WTC11 (cell line): Measurements from ENCODE around the gene TEKT3. TPM values are rescaled to one million over a fixed set of nuclear protein-coding genes. Genes with fewer than 3 reads are reported as not detected.

Experiments used
- ATAC-seq: fragments of 200-7000 bp; cut with Tn5 transposase; 2 replicates; pipeline ENCODE4 v1.10.0; 2021; ENCODE audit warnings: mild to moderate bottlenecking, moderate library complexity
- CTCF ChIA-PET: fragments of 300-600 bp; sonication (Branson Sonifier 250); formaldehyde crosslinking; loops from one replicate; lab custom pipeline; 2021; ENCODE audit warnings: antibody characterized with exemption; lab: Charles Lee
- POLR2A ChIA-PET: fragments of 350-600 bp; sonication (Branson Sonifier 250); formaldehyde crosslinking; loops from one replicate; lab custom pipeline; 2021; ENCODE audit warnings: antibody characterized with exemption; lab: Charles Lee
- DNase-seq: peaks from one replicate; pipeline ENCODE4 v3.0.0; 2021; ENCODE audit warnings: low spot score
- H3K27ac Mint-ChIP-seq: 2 replicates; pipeline ENCODE4 v1.8.0; 2021; ENCODE audit warnings: mixed read lengths
- H3K27me3 Mint-ChIP-seq: 2 replicates; pipeline ENCODE4 v1.8.0; 2021; ENCODE audit warnings: low read depth, mild to moderate bottlenecking, moderate library complexity, mixed read lengths
- H3K36me3 Mint-ChIP-seq: 2 replicates; pipeline ENCODE4 v1.8.0; 2021; ENCODE audit warnings: mixed read lengths
- H3K4me1 Mint-ChIP-seq: 2 replicates; pipeline ENCODE4 v1.8.0; 2022; ENCODE audit warnings: mixed read lengths
- H3K4me3 Mint-ChIP-seq: 2 replicates; pipeline ENCODE4 v1.8.0; 2021; ENCODE audit warnings: mild to moderate bottlenecking, moderate library complexity, mixed read lengths
- H3K9me3 Mint-ChIP-seq: 2 replicates; pipeline ENCODE4 v1.8.0; 2021; ENCODE audit warnings: mixed read lengths
- ARID4B ChIP-seq: sonication (generic); formaldehyde crosslinking; IDR thresholded peaks from 2 replicates; pipeline ENCODE4 v1.8.0; 2023; ENCODE audit warnings: missing genetic modification reagents, mild to moderate bottlenecking, borderline replicate concordance
- CREM ChIP-seq: sonication (generic); formaldehyde crosslinking; IDR thresholded peaks from 2 replicates; pipeline ENCODE4 v1.8.1; 2022; ENCODE audit warnings: mild to moderate bottlenecking, missing genetic modification reagents, moderate library complexity
- ELF4 ChIP-seq: sonication (generic); formaldehyde crosslinking; IDR thresholded peaks from 2 replicates; pipeline ENCODE4 v1.8.1; 2022; ENCODE audit warnings: low read depth, mild to moderate bottlenecking, moderate library complexity, missing genetic modification reagents
- GABPB1 ChIP-seq: sonication (generic); formaldehyde crosslinking; IDR thresholded peaks from 2 replicates; pipeline ENCODE4 v1.8.1; 2023; ENCODE audit warnings: mild to moderate bottlenecking, missing genetic modification reagents
- GRHL2 ChIP-seq: fragments of 250-450 bp; sonication (Bioruptor Pico); IDR thresholded peaks from 2 replicates; pipeline ENCODE4 v1.8.0; 2022; ENCODE audit warnings: mild to moderate bottlenecking, moderate library complexity; ENCODE audit not compliant: insufficient replicate concordance, severe bottlenecking
- GTF2I ChIP-seq: fragments of 250-450 bp; sonication (Bioruptor Pico); conservative IDR thresholded peaks from 2 replicates; pipeline ENCODE4 v1.4.0; 2021; ENCODE audit warnings: mild to moderate bottlenecking
- JUN ChIP-seq: sonication (generic); formaldehyde crosslinking; IDR thresholded peaks from 2 replicates; pipeline ENCODE4 v1.8.0; 2023; ENCODE audit warnings: mild to moderate bottlenecking, missing genetic modification reagents
- MYBL2 ChIP-seq: sonication (generic); formaldehyde crosslinking; IDR thresholded peaks from 2 replicates; pipeline ENCODE4 v1.8.1; 2023; ENCODE audit warnings: mild to moderate bottlenecking, moderate library complexity, missing genetic modification reagents
- NFATC4 ChIP-seq: fragments of 250-450 bp; sonication (Bioruptor Pico); IDR thresholded peaks from 2 replicates; pipeline ENCODE4 v1.9.0; 2021; ENCODE audit warnings: mild to moderate bottlenecking
- NR1H2 ChIP-seq: sonication (generic); formaldehyde crosslinking; IDR thresholded peaks from 2 replicates; pipeline ENCODE4 v1.9.0; 2021; ENCODE audit warnings: mild to moderate bottlenecking, moderate library complexity, missing genetic modification reagents
- OVOL2 ChIP-seq: fragments of 250-450 bp; sonication (Bioruptor Pico); IDR thresholded peaks from 2 replicates; pipeline ENCODE4 v1.9.0; 2021; ENCODE audit warnings: mild to moderate bottlenecking, borderline replicate concordance
- RORB ChIP-seq: fragments of 250-450 bp; sonication (Bioruptor Pico); IDR thresholded peaks from 2 replicates; pipeline ENCODE4 v1.9.0; 2021; ENCODE audit warnings: mild to moderate bottlenecking
- SMAD3 ChIP-seq: sonication (generic); formaldehyde crosslinking; IDR thresholded peaks from 2 replicates; pipeline ENCODE4 v1.8.0; 2022; ENCODE audit warnings: missing genetic modification reagents, mild to moderate bottlenecking, borderline replicate concordance
- SP1 ChIP-seq: sonication (generic); formaldehyde crosslinking; conservative IDR thresholded peaks from 2 replicates; pipeline ENCODE4 v1.8.1; 2022; ENCODE audit warnings: missing genetic modification reagents
- ZBTB21 ChIP-seq: sonication (generic); formaldehyde crosslinking; IDR thresholded peaks from 2 replicates; pipeline ENCODE4 v1.8.1; 2023; ENCODE audit warnings: mild to moderate bottlenecking, missing genetic modification reagents, borderline replicate concordance
- ZNF317 ChIP-seq: sonication (generic); formaldehyde crosslinking; IDR thresholded peaks from 2 replicates; pipeline ENCODE4 v1.8.1; 2023; ENCODE audit warnings: low read depth, mild to moderate bottlenecking, moderate library complexity, missing genetic modification reagents, borderline replicate concordance
- ZNF671 ChIP-seq: fragments of 250-450 bp; sonication (Bioruptor Pico); IDR thresholded peaks from 2 replicates; pipeline ENCODE4 v1.8.0; 2021; ENCODE audit warnings: mild to moderate bottlenecking
- total RNA-seq: library from RNA; stranded (reverse); gene quantifications from 3 replicates; pipeline ENCODE4 v1.2.3, GENCODE V29; 2021
- TF ChIP-seq, protein P1 (sequence below): sonication (generic); formaldehyde crosslinking; IDR thresholded peaks from 2 replicates; pipeline ENCODE4 v1.8.0; 2023; ENCODE audit warnings: mild to moderate bottlenecking, missing genetic modification reagents
- TF ChIP-seq, protein P2 (sequence below): sonication (generic); formaldehyde crosslinking; IDR thresholded peaks from 2 replicates; pipeline ENCODE4 v1.8.1; 2022; ENCODE audit warnings: missing genetic modification reagents, borderline replicate concordance
- TF ChIP-seq, protein P3 (sequence below): sonication (generic); formaldehyde crosslinking; conservative IDR thresholded peaks from 2 replicates; pipeline ENCODE4 v1.8.1; 2023; ENCODE audit warnings: mild to moderate bottlenecking, low read depth, missing genetic modification reagents, moderate library complexity

TEKT3 gene
- total RNA-seq, 1 experiment from 2014 or later: 3.1 TPM

DNA sequence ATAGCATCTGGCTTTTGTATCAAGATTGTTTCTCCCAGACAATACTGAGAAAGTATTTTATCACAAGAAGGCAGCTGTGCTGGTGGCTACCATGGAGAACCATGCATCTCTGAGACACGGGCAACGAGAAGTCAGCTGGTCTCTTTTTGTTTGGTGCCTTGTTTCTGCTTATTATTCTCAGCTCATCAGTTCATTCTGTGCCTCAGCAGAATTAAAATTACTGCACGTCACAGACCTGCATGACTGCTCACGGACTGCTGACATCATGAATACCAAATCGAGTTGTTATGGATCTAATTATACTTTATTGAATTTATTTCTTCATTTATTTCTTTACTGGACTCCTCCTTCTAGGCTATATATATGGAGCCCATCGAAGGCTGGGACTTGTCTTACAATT is 57.3 kb downstream of the TEKT3 start:
- no peak for ATAC-seq
- TF ChIP-seq MYBL2 (CRISPR knock-in tag) (no peak), CREM (CRISPR knock-in tag) (no peak), ELF4 (CRISPR knock-in tag) (no peak), ZBTB21 (CRISPR knock-in tag) (no peak), RORB (CRISPR knock-in tag) (no peak), OVOL2 (CRISPR knock-in tag) (no peak), SP1 (CRISPR knock-in tag) (no peak), GTF2I (CRISPR knock-in tag) (no peak), ZNF317 (CRISPR knock-in tag) (no peak), NR1H2 (CRISPR knock-in tag) (no peak), ZNF671 (CRISPR knock-in tag) (no peak), ARID4B (CRISPR knock-in tag) (no peak), NFATC4 (CRISPR knock-in tag) (no peak), JUN (CRISPR knock-in tag) (no peak), GRHL2 (CRISPR knock-in tag) (no peak), GABPB1 (CRISPR knock-in tag) (no peak), SMAD3 (CRISPR knock-in tag) (no peak)
- TF ChIP-seq, protein P1, sequence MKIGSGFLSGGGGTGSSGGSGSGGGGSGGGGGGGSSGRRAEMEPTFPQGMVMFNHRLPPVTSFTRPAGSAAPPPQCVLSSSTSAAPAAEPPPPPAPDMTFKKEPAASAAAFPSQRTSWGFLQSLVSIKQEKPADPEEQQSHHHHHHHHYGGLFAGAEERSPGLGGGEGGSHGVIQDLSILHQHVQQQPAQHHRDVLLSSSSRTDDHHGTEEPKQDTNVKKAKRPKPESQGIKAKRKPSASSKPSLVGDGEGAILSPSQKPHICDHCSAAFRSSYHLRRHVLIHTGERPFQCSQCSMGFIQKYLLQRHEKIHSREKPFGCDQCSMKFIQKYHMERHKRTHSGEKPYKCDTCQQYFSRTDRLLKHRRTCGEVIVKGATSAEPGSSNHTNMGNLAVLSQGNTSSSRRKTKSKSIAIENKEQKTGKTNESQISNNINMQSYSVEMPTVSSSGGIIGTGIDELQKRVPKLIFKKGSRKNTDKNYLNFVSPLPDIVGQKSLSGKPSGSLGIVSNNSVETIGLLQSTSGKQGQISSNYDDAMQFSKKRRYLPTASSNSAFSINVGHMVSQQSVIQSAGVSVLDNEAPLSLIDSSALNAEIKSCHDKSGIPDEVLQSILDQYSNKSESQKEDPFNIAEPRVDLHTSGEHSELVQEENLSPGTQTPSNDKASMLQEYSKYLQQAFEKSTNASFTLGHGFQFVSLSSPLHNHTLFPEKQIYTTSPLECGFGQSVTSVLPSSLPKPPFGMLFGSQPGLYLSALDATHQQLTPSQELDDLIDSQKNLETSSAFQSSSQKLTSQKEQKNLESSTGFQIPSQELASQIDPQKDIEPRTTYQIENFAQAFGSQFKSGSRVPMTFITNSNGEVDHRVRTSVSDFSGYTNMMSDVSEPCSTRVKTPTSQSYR (CRISPR knock-in tag): no peak
- TF ChIP-seq, protein P2, sequence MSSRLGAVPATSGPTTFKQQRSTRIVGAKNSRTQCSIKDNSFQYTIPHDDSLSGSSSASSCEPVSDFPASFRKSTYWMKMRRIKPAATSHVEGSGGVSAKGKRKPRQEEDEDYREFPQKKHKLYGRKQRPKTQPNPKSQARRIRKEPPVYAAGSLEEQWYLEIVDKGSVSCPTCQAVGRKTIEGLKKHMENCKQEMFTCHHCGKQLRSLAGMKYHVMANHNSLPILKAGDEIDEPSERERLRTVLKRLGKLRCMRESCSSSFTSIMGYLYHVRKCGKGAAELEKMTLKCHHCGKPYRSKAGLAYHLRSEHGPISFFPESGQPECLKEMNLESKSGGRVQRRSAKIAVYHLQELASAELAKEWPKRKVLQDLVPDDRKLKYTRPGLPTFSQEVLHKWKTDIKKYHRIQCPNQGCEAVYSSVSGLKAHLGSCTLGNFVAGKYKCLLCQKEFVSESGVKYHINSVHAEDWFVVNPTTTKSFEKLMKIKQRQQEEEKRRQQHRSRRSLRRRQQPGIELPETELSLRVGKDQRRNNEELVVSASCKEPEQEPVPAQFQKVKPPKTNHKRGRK: no peak
- TF ChIP-seq, protein P3, sequence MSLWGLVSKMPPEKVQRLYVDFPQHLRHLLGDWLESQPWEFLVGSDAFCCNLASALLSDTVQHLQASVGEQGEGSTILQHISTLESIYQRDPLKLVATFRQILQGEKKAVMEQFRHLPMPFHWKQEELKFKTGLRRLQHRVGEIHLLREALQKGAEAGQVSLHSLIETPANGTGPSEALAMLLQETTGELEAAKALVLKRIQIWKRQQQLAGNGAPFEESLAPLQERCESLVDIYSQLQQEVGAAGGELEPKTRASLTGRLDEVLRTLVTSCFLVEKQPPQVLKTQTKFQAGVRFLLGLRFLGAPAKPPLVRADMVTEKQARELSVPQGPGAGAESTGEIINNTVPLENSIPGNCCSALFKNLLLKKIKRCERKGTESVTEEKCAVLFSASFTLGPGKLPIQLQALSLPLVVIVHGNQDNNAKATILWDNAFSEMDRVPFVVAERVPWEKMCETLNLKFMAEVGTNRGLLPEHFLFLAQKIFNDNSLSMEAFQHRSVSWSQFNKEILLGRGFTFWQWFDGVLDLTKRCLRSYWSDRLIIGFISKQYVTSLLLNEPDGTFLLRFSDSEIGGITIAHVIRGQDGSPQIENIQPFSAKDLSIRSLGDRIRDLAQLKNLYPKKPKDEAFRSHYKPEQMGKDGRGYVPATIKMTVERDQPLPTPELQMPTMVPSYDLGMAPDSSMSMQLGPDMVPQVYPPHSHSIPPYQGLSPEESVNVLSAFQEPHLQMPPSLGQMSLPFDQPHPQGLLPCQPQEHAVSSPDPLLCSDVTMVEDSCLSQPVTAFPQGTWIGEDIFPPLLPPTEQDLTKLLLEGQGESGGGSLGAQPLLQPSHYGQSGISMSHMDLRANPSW (CRISPR knock-in tag): no peak
- Mint-ChIP-seq H3K27me3 (peaks cover 2% of the 10 kb centered on the region), H3K9me3 (peaks cover 6% of the 10 kb centered on the region; the same call in 1 of the 2 replicates), H3K4me1 (no peaks in the 10 kb centered on the region), H3K27ac (no peak overlapping the region), H3K4me3 (no peak overlapping the region), H3K36me3 (no peaks in the 10 kb centered on the region)
- POLR2A ChIA-PET: no interaction called here
- no peak for DNase-seq
- CTCF ChIA-PET: no interaction called here
